Activated T-cell treated with anti-CD3 and anti-CD28 coated beads for 24 hours (primary cell): ENCODE measurements around the gene PGAM5.

Experiments used
- DNase-seq: peaks from one replicate; pipeline ENCODE4 v3.0.0-alpha.2; 2020; ENCODE audit warnings: low read depth

The PGAM5 gene

DNA sequence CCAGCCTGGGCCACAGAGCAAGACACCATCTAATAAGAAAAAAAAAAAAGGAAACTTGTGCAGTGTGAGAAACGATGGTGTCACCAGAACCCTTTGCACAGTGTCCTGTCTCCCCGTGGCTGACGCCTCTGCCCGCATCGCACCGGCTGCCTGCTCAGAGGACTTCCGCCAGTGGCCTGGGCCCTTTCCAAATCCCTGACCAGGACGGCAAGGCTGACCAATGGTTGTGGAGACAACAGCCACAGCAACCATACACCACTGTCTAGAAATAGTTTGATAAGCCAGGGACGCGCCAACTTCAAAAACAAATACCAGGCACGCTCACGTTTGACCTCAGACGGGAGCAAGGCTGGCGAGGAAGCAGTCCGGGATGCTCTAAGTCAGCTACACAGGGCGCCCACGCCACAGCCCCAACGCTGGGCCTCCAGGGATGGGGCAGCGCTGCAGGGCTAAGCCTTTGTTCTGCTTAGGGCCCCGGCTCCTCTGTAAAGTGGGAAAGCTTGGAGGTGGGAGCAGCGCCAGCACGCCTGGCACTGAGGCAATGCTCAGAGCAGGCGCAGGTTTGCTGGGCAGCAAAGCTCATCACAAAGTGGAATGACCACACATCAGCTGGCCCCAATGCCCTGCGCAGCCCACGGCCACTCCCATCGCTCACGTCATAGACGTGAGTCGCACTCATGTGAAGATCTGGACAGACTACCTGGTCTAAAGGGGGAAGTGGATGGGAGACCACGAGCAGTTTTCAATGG is 12.5 kb downstream of the PGAM5 start:
- DNase-seq = no peak

DNA sequence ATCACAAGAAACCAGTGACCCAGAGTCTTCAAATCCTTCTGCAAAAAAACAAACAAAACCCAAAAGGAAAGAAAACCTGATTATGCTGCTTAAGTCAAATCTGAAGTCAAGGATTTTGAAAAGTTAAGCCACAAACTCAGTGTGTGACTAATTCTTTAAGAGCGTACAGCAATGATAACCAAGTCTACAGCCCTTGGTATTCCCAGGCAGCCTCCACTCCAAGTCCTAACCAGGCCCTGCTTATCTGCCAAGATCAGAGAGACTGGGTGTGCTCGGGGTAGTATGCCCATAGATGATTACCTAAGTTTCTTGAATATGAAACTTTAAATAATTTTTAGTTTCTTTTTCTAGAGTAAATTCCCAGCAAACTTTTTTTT is 13.1 kb downstream of the PGAM5 start:
- DNase-seq = no peak

DNA sequence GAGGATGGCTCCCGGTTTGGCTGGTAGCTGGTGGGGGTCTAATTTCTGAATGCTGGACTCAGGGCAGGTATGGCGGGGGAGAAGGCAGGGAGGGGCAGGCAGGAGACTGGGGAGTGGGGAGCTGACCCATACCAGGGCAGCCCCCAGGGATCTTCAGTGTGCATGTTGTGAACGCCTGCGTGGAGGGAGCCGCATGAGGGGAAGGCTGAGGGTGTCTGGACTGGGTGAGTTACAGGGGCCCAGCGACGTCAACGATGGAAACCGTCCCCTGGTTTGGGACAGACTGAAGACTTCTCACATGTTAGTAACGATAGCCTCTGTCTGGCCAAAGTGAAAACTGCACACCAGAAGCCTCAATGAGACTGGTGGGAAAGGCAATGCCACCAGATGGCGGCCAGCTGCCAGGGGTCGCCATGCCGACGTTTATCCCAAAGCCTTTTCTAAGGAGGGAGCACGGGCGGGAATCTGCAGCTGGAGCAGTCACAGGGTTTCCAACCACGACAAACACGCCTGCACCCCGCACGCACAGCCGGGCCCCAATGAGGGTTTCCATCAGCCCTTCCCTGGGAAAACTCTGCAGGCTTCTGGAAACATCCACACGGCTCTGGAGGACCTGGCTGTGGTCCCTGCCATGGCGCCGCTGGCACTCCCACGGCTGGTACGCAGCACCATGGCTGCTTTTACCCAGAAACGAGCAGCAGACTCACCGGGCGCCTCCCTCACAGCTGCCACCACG is 14.0 kb downstream of the PGAM5 start:
- no peak for DNase-seq

DNA sequence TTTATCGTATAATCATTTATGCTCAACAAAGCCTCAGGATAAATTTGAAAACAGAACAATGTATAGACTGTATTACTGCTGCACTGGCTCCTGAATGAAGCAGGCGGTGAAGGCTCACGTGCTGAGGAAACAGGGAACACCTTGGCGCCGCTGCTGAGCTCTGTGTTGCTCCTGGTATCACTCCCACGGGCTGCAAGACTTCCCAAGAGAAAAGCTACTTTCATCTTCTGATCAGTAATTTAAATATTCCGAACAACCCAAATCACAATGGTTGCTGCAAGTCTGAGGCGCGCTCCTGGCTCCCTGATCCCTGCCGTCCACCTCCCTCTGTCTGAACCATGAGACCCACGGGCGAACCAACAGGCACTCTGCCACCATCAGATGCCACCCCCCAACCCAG is 15.7 kb downstream of the PGAM5 start:
- DNase-seq = no peak

DNA sequence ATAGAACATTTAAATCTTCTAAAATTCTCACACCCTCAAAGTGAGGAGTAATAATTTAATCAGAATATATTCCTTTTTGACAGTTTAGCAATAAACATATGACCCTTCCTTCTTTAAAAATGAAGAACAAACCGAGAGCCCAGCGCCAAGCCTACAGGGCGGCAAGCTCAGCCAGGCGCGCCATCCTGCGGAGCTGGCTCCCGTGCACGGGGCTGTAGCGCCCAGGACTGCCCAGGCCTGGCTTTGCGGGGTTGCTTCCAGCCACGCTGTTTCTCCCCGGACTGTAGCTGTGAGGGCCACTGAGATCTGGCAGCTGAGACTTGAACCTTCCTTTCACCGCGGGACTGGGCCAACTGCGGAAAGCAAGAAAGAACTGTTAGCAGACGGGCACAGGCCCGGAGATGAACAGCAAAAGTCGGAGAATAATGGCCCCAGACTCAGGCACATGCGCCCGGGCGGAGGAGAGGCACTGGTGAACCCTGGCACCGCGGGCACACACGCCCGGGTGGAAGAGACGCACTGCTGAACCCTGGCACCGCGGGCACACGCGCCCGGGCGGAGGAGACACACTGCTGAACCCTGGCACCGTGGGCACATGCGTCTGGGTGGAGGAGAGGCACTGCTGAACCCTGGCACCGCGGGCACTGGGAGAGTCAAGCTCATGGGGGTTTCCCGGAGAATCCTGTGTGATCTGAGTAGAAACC is 16.6 kb downstream of the PGAM5 start:
- DNase-seq = no peak

DNA sequence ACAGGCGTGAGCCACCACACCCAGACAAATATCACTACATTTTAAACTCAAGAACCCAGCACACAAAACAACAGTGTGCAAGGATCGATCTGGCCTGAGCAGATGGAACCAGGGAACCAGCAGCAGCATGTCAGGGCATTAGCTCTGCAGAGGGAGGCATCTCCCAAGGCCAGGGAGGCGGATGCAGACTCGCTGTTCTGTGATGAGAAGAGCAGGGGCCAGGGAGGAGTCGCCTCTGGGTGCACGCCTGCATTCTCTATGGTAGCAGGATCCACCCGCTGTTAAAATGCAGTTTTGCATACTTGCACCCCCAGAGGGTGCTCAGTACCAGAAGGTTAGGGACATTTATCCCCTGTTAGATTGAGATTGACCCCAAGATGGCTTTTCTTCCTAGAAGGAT is 17.9 kb downstream of the PGAM5 start:
- no peak for DNase-seq

DNA sequence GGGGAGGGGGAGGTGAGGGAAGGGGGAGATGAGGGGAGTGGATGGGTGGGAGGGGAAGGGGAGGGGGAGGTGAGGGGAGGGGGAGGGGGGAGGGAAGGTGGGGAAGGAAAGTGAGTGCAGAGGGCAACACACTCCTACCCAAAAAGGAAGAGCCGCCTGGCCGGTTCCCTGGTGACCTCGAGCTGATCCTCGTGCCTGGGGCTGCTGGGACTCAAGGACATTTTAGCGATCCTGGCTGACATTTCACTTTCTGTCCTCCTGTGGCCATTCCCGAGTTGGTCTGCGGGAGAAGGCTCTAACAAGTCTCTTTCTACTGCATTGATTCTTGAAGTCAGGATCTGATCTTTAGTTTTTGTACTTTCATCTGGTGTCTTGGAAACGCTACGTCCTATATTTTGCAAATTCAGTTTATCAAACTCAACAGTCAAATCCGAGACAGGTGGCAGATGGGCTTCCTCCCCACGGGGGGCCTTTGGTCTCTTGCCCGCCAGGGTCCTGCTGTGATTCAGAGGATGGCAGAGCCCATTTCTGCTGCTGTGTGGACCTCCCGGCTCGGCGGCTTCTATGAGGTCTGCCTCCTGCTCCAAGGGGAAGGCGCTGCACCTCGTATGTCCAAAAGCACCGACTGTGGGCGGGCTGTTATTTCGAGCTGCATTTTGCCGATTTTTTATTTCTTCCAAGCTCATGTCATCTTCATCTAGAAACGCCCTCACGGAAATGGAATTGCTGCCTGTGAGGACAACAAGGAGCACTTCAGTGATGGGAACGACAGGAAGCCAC is 19.1 kb downstream of the PGAM5 start:
- DNase-seq = no peak

DNA sequence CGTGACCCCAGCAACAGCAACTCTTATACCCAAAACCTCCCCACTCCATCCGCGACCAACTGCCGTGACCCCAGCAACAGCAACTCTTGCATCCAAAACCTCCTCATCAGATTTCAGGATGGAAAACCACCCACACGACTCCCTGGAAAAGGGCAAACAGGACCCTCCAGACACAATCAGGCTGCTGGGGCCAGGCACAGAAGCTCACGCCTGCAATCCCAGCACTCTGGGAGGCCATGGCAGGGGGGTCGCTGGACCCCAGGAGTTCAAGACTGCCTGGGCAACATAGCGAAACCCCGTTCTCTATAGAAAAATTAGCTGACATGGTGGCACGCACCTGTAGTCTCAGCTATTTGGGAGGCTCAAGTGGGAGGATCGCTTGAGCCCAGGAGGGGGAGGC is 19.7 kb downstream of the PGAM5 start:
- no peak for DNase-seq

DNA sequence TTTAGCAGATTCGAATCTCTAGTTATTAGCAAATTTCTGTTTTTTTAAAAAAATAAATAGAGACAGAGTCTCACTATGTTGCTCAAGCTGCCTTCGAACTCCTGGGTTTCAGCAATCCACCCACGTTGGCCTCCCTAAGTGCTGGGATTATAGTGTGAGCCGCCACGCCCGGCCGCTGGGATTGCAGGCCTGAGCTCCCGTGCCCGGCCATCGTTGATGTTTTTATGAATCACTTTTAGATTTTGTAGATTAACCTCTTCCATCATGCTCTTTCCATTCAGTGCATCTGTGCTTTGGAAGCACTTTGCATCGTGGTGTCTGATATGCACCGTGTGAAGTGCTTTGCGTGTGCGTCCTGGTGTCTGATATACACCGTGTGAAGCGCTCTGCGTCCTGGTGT is 20.9 kb downstream of the PGAM5 start:
- no peak for DNase-seq

DNA sequence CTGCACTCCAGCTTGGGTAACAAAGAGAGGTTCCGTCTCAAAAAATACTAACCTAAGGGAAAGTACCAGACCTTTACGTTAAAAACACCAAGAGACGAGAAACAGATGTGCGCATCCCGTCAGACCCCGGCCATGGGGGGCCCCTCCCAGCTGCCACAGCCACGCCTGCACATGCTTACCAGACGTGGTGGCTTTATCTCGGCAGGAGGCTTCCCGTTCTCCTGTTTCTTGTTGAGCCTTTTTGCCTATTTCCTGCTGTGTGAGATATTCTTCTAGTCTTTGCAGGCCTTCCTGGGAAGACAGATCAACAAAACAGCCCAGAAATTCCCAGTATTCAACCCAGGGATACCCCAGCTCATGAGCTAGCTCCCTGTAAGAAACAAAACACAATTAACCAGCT is 23.6 kb downstream of the PGAM5 start:
- DNase-seq = no peak

DNA sequence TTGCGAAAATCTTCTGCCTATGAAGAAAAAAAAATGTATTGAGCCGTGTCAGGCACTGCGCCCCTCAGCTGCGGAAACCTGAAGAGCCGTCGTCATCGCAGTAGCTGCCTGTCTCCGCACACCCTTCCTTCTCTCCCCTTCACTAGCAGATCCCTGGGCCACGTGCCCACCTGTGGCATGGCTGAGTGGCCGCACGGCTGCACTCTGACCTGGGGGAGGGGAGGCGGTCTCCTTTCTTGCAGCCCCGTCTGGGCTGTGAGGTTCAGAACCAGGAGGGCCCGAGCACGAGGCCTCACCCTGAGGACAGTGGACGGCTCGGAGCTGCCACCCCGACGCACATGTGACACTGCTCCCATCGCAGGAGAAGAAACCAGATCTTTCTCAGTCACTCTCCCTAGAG is 24.9 kb downstream of the PGAM5 start:
- DNase-seq = no peak

DNA sequence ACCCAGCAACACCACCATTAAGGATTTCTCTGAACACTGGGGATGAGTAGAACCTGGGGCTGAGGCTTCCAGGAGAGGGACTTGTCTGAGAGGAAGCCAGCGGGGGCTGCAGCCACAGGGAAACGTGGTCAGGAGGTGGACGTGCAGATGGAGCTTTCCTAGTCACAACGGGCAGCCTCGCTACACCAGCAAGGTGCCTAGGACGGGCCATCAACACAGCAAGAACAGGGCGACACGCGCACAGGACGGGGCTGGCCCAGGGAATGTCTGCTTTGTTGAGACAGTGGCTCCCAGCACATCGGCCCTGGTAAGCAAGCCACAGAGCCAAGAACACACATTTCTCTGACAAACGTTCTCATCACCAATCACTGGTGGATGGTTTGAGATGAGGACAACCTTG is 25.7 kb downstream of the PGAM5 start:
- no peak for DNase-seq

DNA sequence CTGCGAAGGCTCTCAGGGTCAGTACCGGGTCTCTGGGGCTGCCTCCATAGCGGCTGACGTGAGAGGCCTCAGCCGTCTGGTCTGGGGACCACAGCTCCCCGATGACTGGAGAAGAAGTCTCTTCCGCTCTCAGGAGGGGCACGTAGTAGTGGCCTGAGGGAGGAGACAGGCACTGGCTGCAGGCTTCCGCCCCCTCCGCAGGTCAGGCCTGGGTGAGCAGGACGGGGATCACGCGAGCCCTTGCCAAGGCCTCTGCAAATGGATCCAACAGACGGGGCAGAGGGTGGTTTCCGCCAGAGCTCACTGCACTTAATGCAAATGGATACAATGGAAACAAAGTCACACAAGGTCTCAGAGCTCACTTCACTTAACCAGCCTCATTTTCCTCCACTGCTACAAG is 26.3 kb downstream of the PGAM5 start:
- DNase-seq = no peak

DNA sequence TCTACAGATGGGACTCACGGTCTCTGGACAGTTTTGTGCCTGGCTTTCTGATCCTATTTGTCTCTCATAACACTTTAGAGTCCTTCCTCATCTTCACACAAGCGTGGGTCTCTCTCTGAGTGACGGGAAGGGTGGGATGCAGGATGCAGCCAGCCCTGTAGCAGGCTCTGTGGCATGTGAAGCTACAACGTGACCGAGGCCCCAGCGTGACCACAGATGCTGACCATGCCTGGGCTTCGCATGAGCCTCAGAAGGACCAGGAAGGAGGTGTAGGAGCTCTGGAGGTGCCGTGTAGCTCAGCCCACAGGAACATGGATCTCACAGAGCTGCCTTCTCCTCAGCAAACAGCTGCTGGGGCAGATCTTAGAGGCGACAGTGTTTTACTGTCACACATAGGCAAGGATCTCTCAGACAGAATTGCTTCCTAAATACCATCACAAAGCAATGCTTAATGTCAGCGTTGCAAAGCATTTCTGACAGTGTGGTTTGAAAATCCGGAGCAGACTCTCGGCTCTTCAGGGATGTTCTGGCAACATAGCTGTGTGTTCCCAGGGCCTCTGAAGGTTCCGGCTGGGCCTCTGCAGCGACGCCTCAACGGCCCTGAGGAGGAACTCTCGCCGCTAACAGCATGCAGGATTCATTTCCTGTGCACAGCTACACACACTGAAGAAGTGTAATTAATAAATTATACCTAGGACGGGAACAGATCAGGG is 29.1 kb downstream of the PGAM5 start:
- DNase-seq = no peak

DNA sequence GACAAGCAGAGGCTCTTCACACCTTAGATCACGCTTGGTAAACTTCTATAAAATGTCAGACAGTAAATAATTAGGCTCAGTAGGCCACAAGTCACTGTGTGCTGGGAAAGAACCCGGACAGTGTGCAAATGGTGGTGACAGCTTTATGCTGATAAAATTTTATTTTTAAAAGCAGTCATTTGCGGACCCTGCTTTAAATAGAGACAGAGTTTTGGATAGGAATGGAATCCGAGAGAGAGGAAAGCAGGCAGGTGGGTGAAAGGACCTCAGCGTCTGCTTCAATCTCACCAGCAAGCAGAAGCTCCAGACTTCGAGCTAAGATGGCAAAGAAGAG is 29.6 kb downstream of the PGAM5 start:
- DNase-seq = no peak

DNA sequence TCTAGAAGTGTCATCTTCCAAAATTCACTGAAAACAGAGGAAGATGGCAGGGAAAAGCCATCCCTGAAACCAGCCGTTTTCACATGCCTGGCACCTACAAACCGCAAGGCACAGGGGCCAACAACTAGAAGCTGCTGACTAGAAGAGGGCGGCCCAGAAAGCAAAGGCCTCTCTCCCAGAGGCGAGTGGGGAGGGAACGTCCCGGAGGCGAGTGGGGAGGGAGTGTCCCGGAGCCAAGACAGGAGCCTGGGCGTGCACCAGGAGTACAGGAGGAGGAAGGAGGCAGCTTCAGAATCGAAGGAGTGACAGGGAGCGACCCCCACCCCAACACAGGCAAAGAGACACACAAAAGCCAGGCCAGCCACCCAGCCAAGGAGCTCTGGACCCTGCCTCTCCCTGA is 30.0 kb downstream of the PGAM5 start:
- no peak for DNase-seq

DNA sequence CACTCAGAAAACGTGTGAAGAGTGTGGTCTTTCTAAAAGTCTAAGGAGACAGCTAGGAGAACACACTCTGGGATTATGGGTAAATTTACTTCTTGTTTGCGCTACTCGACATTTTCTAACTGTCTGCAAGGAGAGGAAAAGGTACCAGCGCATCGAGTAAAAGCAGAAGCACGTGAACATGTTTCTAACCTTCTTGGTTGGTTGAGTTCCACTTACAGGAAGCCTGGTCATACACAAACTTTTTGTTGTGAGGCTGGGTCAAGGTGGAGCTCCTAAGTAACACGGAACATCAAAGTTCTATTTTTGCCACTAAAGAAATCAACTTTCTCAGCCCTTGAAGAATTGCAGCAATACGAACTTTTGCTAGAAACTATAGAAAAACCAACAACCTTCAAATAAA is 31.0 kb downstream of the PGAM5 start:
- no peak for DNase-seq

DNA sequence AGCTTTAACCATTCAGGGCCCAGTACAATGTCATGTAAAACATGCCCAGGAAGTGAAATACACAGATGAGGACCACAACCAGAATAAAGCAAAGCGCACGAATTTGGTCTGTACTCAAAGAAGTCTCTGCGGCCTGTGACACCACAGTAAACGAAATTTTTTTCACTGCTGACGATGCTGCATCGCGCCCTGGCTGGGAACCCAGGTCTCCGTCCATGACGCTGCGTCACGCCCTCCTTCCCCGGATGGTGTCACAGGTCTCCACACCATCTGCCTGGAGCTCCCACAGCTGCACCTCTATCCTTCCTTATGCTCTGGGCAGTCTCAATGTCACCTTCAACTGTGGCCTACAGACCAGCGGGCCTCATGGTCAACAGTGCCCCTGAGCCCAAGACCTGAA is 33.2 kb downstream of the PGAM5 start:
- DNase-seq = no peak

DNA sequence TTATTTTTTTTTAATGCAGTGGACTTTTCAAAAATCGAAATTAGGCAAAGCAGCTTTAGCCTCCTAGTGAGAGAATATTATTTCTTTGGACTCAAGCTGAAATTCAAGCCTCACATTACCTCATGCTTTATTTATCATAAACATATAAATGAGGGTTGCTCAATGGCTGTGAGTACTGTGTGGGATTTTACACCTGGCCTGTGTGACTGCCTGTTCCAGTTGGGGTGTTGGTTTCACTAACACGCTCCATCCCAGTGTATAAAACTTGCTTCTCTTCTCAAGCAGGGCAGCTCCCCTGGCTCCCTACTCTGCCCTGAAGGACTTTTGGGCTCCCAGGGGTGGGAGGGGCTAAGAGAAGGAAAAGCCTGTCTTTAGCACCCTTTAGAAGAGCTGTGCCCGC is 36.0 kb downstream of the PGAM5 start:
- no peak for DNase-seq

DNA sequence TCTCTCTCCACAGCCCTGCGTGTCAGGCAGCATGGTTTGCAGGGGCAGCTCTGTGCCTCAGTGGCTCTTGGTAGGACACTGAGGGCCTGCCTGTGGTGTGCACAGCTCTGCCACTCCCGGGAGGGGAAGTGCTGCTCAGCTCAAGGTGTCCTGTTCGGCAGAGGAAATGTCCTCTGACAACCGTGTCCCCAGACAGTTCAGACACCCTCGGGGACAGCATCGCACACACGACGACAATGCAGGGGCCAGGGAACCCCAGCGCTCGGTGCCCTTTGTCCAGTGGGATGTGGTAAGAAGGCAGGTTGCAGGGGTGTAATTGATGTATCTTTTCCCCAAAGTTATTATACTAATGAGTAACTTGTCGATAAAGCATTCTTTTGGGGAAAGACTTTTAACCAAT is 36.8 kb downstream of the PGAM5 start:
- no peak for DNase-seq

DNA sequence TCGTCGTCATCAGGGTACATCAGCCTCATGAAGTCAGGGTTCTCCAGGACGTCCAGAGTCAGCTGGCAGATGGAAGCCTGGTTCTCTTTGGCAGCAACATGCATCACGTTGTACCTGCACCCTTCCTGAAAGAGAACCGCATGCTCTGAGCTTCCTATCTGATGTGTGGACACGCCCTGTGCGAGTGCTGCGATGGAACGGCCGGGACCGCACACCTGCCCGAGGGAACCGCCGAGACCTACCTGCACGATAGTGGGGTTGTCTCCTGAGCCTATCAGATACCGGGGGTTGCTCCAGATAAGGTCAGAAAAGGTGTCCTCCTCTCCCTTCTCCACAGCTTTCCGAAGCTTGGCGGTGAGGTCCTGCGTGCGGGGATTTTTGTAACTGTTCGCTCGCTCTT is 37.3 kb downstream of the PGAM5 start:
- DNase-seq = no peak

DNA sequence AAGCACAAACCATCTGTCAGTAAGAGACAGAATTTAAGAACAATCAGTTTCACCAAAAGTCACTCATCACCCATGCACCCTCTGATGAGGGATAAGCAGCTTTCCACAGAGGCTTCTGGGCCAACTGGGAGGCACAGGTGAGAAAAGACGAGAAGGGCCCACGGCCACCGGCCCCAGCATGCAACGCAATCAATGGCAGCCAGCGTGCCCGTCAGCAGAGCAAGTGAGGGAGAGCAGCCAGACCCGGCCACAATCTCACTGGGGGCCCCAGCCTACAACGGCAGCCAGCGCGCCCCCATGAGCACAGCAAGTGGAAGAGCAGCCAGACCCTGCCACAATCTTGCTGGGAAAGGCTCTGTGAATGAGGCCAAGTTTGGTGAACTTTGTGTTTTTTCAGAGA is 37.7 kb downstream of the PGAM5 start:
- no peak for DNase-seq
